Measurements from ENCODE around the gene UFSP1. TPM values are rescaled to one million over a fixed set of nuclear protein-coding genes. Genes with fewer than 3 reads are reported as not detected.

UFSP1 gene
- total and polyA plus RNA-seq, 2 experiments from 2014 or later = 3.9 to 4.2 TPM

DNA sequence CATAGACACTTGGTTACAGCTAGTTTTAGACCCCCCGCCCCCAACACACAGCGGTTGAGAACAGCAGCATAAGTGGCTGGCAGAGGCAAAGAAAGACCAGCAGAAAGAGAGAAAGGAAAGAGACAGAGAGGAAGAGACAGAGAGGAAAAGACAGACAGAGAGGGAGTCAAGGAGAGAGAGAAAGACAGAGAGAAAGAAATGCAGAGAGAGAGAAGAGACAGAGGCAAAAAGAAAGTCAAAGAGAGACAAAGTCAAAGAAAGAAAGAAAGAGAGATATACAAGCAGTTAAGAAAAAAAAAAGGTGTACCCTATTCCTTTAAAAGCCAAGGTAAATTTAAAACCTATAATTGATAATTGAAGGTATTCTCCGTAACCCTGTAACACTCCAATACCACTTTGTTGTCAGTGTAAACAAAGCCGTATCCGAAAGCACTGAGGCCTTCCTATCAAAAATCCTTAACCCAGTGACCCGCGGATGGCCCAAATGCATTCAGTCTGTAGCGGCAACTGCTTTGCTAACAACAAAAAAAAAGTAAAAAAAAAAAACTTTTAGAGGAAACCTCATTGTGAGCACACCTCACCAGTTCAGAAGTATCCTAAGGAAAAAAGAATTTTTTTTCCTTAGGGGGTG is 48.9 kb downstream of the UFSP1 start:
- no peaks in the 10 kb centered on the region for H3K9me3 ChIP-seq (ENCODE audit: low read depth)
- H3K79me2 ChIP-seq = no peaks in the 10 kb centered on the region
- peak overlapping the region; percentile 31 for H3K27ac ChIP-seq
- H2AFZ ChIP-seq = peak overlapping the region; percentile 68
- H3K4me3 ChIP-seq = no peak overlapping the region
- no peak for TF ChIP-seq EZH2phosphoT487 (IDR thresholded peaks at IDR 0.05; ENCODE audit: low read depth, severe bottlenecking, unreplicated experiment)
- H3K36me3 ChIP-seq (replicated peaks; ENCODE audit: insufficient read depth, low read depth) = no peaks in the 10 kb centered on the region
- peak overlapping the region; percentile 47 for H3K4me2 ChIP-seq
- H4K20me1 ChIP-seq (ENCODE audit: insufficient read depth, poor library complexity, severe bottlenecking) = no peaks in the 10 kb centered on the region
- no peaks in the 10 kb centered on the region for H3K9me2 ChIP-seq (replicated peaks; ENCODE audit: insufficient read depth)
- no peak for DNase-seq (ENCODE audit: low spot score)
- peaks cover 13% of the 10 kb centered on the region for H3K4me1 ChIP-seq (ENCODE audit: insufficient read depth)
- 41% methylated on average over 8 of the region's 8 CpGs for WGBS (ENCODE audit: low lambda C conversion rate, missing lambda C conversion rate)
- no peaks in the 10 kb centered on the region for H3K27me3 ChIP-seq

DNA sequence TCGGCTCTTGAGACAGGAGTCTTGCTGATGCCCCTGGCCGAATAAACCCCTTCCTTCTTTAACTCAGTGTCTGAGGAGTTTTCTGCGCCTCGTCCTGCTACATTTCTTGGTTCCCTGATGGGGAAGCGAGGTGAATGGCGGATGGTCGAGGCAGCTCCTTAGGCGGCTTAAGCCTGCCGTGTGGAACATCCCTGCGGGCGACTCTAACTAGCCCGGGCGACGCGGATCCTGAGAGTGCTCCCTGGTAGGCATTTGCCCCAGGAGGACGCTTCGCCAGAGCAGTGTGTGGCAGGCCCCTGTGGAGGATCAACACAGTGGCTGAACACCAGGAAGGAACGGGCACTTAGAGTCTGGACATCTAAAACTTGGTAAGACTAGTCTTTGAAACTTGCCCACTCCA is 50.2 kb downstream of the UFSP1 start:
- H3K4me2 ChIP-seq = no peak overlapping the region
- no peak for TF ChIP-seq EZH2phosphoT487 (IDR thresholded peaks at IDR 0.05; ENCODE audit: low read depth, severe bottlenecking, unreplicated experiment)
- TF ChIP-seq EZH2 (IDR thresholded peaks at IDR 0.05; ENCODE audit: borderline replicate concordance) = no peak
- TF ChIP-seq, protein P1, sequence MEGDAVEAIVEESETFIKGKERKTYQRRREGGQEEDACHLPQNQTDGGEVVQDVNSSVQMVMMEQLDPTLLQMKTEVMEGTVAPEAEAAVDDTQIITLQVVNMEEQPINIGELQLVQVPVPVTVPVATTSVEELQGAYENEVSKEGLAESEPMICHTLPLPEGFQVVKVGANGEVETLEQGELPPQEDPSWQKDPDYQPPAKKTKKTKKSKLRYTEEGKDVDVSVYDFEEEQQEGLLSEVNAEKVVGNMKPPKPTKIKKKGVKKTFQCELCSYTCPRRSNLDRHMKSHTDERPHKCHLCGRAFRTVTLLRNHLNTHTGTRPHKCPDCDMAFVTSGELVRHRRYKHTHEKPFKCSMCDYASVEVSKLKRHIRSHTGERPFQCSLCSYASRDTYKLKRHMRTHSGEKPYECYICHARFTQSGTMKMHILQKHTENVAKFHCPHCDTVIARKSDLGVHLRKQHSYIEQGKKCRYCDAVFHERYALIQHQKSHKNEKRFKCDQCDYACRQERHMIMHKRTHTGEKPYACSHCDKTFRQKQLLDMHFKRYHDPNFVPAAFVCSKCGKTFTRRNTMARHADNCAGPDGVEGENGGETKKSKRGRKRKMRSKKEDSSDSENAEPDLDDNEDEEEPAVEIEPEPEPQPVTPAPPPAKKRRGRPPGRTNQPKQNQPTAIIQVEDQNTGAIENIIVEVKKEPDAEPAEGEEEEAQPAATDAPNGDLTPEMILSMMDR (IDR thresholded peaks at IDR 0.05; ENCODE audit: poor library complexity) = no peak
- WGBS (ENCODE audit: low lambda C conversion rate, missing lambda C conversion rate) = 97% methylated on average over 18 of the region's 18 CpGs

More for the DNA sequence above, 50.2 kb downstream of the UFSP1 start:
- H3K4me3 ChIP-seq = no peak overlapping the region
- no peaks in the 10 kb centered on the region for H3K9me2 ChIP-seq (replicated peaks; ENCODE audit: insufficient read depth)
- H3K27me3 ChIP-seq = no peaks in the 10 kb centered on the region
- H3K79me2 ChIP-seq = no peaks in the 10 kb centered on the region
- no peak overlapping the region for H3K27ac ChIP-seq
- H2AFZ ChIP-seq = no peak overlapping the region
- peaks cover 13% of the 10 kb centered on the region for H3K4me1 ChIP-seq (ENCODE audit: insufficient read depth)
- no peak for DNase-seq (ENCODE audit: low spot score)
- H3K9me3 ChIP-seq (ENCODE audit: low read depth) = no peaks in the 10 kb centered on the region
- H3K36me3 ChIP-seq (replicated peaks; ENCODE audit: insufficient read depth, low read depth) = no peaks in the 10 kb centered on the region
- H4K20me1 ChIP-seq (ENCODE audit: insufficient read depth, poor library complexity, severe bottlenecking) = no peaks in the 10 kb centered on the region

Small RNAs within 50 kb of the gene (microRNA-seq; reads per million reads assigned to microRNA genes)
- gene MIR6875 = 2.2 reads per million

Small RNAs within 50 kb of the gene (small RNA-seq; reads per million reads assigned to genes)
- gene RN7SL549P (not detected), gene RPS29P15 (not detected)

Other genes with a start within 250 kb of the UFSP1 start
- 12.5 and 13.5 TPM in 2 replicates for gene TFR2, start 248.2 kb downstream of the UFSP1 start, total RNA-seq
- 11.1 and 16.8 TPM in 2 replicates for gene TFR2, start 248.2 kb downstream of the UFSP1 start, polyA plus RNA-seq
- not detected in 2 replicates for gene ACTL6B, start 233.3 kb downstream of the UFSP1 start, total RNA-seq
- not detected in 2 replicates for gene ACTL6B, start 233.3 kb downstream of the UFSP1 start, polyA plus RNA-seq
- 99.6 and 111 TPM in 2 replicates for gene GNB2, start 216.0 kb downstream of the UFSP1 start, total RNA-seq
- 204 and 222 TPM in 2 replicates for gene GNB2, start 216.0 kb downstream of the UFSP1 start, polyA plus RNA-seq
- gene GIGYF1, start 195.5 kb downstream of the UFSP1 start, total RNA-seq = 14.2 and 17.6 TPM in 2 replicates
- 13.2 and 16.8 TPM in 2 replicates for gene GIGYF1, start 195.5 kb downstream of the UFSP1 start, polyA plus RNA-seq
- 30.1 and 39.2 TPM in 2 replicates for gene POP7, start 183.6 kb downstream of the UFSP1 start, total RNA-seq
- 48.7 and 59.2 TPM in 2 replicates for gene POP7, start 183.6 kb downstream of the UFSP1 start, polyA plus RNA-seq
- gene EPO, start 169.2 kb downstream of the UFSP1 start, total RNA-seq = 0.16 and 1.3 TPM in 2 replicates
- gene EPO, start 169.2 kb downstream of the UFSP1 start, polyA plus RNA-seq = 0.11 TPM in 1 of 2 replicates, not detected in the other
- not detected in 2 replicates for gene ZAN, start 156.1 kb downstream of the UFSP1 start, total RNA-seq
- not detected in 2 replicates for gene ZAN, start 156.1 kb downstream of the UFSP1 start, polyA plus RNA-seq
- gene EPHB4, start 62.2 kb downstream of the UFSP1 start, total RNA-seq = 57.9 and 61.1 TPM in 2 replicates
- 47.2 and 51.6 TPM in 2 replicates for gene EPHB4, start 62.2 kb downstream of the UFSP1 start, polyA plus RNA-seq
- 15.4 and 21.3 TPM in 2 replicates for gene SLC12A9, start 37.0 kb downstream of the UFSP1 start, total RNA-seq
- 17.1 and 23.5 TPM in 2 replicates for gene SLC12A9, start 37.0 kb downstream of the UFSP1 start, polyA plus RNA-seq
- gene TRIP6, start 22.3 kb downstream of the UFSP1 start, total RNA-seq = 54.0 and 57.5 TPM in 2 replicates
- gene TRIP6, start 22.3 kb downstream of the UFSP1 start, polyA plus RNA-seq = 70.3 and 98.9 TPM in 2 replicates
- gene SRRT, start 14.6 kb downstream of the UFSP1 start, total RNA-seq = 35.8 and 49.1 TPM in 2 replicates
- gene SRRT, start 14.6 kb downstream of the UFSP1 start, polyA plus RNA-seq = 91.7 and 135 TPM in 2 replicates
- gene ACHE, start 6.2 kb upstream of the UFSP1 start, total RNA-seq = 3.2 and 4.6 TPM in 2 replicates
- gene ACHE, start 6.2 kb upstream of the UFSP1 start, polyA plus RNA-seq = 16.3 and 18.3 TPM in 2 replicates
- gene MUC3A, start 59.8 kb upstream of the UFSP1 start, total RNA-seq = 1.9 and 4.9 TPM in 2 replicates
- 9.4 and 10.6 TPM in 2 replicates for gene MUC3A, start 59.8 kb upstream of the UFSP1 start, polyA plus RNA-seq
- gene MUC12, start 79.8 kb upstream of the UFSP1 start, total RNA-seq = 4.0 and 8.5 TPM in 2 replicates
- gene MUC12, start 79.8 kb upstream of the UFSP1 start, polyA plus RNA-seq = 7.3 and 9.2 TPM in 2 replicates
- 8.7 and 18.3 TPM in 2 replicates for gene MUC17, start 130.4 kb upstream of the UFSP1 start, total RNA-seq
- gene MUC17, start 130.4 kb upstream of the UFSP1 start, polyA plus RNA-seq = 2.9 and 5.5 TPM in 2 replicates
- 10.0 and 13.1 TPM in 2 replicates for gene TRIM56, start 195.8 kb upstream of the UFSP1 start, total RNA-seq
- 25.7 and 27.2 TPM in 2 replicates for gene TRIM56, start 195.8 kb upstream of the UFSP1 start, polyA plus RNA-seq
- gene SERPINE1, start 237.4 kb upstream of the UFSP1 start, total RNA-seq = 81.8 and 98.2 TPM in 2 replicates
- 181 and 185 TPM in 2 replicates for gene SERPINE1, start 237.4 kb upstream of the UFSP1 start, polyA plus RNA-seq